Ishikawa (cell line): ENCODE results near the gene GPR39.
A peak's percentile ranks its signal among the peaks of the same experiment; 100 is the strongest.

Experiments
- CEBPB ChIP-seq: IDR thresholded peaks from 2 replicates; pipeline ENCODE4 v1.6.1; 2012
- EGR1 ChIP-seq: IDR thresholded peaks from 2 replicates; pipeline ENCODE4 v1.6.1; 2012
- EP300 ChIP-seq: IDR thresholded peaks from 2 replicates; pipeline ENCODE4 v1.6.1; 2012; ENCODE audit warnings: borderline replicate concordance
- RAD21 ChIP-seq: IDR thresholded peaks from 2 replicates; pipeline ENCODE4 v1.6.1; 2012; ENCODE audit warnings: low read depth
- TAF1 ChIP-seq: IDR thresholded peaks from 2 replicates; pipeline ENCODE4 v1.6.1; 2012; ENCODE audit warnings: low read depth, mild to moderate bottlenecking
- TF ChIP-seq, protein P1 (sequence below): IDR thresholded peaks from 2 replicates; pipeline ENCODE4 v1.6.1; 2012
- TF ChIP-seq, protein P2 (sequence below): IDR thresholded peaks from 2 replicates; pipeline ENCODE4 v1.6.1; 2012

DNA sequence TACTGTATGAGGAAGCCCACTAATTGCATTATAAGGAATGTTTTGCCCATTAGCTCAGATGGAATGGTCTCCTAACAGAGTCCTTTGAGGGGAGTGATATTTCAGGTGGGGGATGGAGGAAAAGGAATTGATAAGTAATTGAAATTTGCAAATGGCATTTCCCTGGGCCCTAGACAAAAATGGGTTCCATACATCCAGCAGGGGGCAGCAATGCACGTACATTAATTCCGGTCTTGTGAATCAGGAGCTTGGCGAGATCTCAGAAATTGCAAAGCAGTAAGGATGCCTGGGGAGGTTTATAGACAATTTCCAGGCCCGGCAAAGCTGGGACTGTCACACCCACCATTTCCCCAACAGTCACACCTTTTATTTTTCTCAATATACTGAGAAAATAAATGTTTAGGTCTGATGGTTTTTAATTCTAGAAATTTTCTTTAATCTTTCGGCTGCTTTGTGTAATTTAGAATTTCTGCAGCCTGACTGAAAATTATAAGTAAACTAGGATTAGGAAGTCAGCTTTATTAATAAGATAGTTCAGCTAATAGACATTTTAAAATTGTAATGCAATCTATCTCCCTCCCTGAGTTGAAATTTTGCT is 130.6 kb downstream of the GPR39 start:
- no peak for TF ChIP-seq TAF1
- TF ChIP-seq, protein P1, sequence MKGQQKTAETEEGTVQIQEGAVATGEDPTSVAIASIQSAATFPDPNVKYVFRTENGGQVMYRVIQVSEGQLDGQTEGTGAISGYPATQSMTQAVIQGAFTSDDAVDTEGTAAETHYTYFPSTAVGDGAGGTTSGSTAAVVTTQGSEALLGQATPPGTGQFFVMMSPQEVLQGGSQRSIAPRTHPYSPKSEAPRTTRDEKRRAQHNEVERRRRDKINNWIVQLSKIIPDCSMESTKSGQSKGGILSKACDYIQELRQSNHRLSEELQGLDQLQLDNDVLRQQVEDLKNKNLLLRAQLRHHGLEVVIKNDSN, result no peak
- no peak for TF ChIP-seq EP300
- no peak for TF ChIP-seq EGR1
- peak; percentile 69 for TF ChIP-seq RAD21
- TF ChIP-seq CEBPB, result no peak
- TF ChIP-seq, protein P2, sequence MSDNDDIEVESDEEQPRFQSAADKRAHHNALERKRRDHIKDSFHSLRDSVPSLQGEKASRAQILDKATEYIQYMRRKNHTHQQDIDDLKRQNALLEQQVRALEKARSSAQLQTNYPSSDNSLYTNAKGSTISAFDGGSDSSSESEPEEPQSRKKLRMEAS, result no peak
